ENCODE results near the gene DNAJB12.

DNAJB12 gene

DNA sequence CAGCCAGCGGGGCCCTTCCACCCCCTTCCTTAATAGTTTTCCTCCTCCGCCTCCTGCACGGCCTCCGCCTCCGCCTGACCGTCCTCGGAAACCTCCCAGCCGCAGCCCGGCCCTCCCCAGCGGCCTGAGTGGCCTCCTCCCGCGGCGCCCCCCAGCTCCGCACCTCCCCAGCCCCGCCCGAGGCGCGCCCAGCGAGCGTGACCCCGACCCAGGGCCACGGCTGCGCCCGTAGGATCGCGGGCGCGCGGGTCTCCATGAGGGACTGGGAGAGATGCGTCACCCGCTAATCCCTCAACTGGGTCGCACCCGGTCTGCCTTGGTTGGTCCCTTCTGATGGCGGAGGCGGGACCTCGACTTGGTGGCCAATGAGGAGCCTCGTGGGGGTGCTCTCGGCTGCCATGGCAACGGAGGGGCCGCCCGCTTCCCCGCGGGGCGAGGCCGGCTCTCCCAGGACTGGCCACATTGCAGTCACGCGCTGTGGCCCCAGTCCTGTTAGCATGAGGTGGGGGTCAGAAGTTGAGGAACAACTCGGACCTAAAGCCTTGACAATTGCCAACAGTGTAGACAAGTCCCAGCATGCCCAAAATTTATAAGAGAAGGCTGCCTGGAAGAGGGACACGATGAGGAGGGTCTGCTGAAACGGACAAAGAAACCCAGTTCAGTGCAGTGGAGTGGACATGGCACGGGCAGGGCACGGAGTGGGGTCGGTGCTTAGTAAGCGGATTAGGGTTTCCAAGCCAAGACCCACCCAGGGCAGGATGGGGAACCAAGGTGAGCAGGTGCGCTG lies 56.7 kb downstream of the DNAJB12 start (continued):
- TF ChIP-seq ZBTB8A (tag by site-specific recombination; IDR thresholded peaks at IDR 0.05), result peak; percentile 94
- peak; percentile 48; the same call in 1 of the 2 replicates for TF ChIP-seq KLF8 (tag by site-specific recombination; IDR thresholded peaks at IDR 0.05)
- peak; percentile 71 for TF ChIP-seq ZIC2 (tag by site-specific recombination; IDR thresholded peaks at IDR 0.05)
- TF ChIP-seq ZBTB26 (tag by site-specific recombination; optimal IDR thresholded peaks at IDR 0.05), result peak; percentile 93
- TF ChIP-seq ZNF146 (tag by site-specific recombination; IDR thresholded peaks at IDR 0.05), result 0 out of 2 replicates have a peak, but pooled peaks have one; percentile 5
- peak; percentile 63 for TF ChIP-seq ZNF398 (tag by site-specific recombination; IDR thresholded peaks at IDR 0.05)
- TF ChIP-seq ZNF114 (tag by site-specific recombination; IDR thresholded peaks at IDR 0.05), result no peak
- peak; percentile 89 for TF ChIP-seq SP2 (tag by site-specific recombination; IDR thresholded peaks at IDR 0.05)
- TF ChIP-seq PATZ1 (tag by site-specific recombination; IDR thresholded peaks at IDR 0.05), result peak; percentile 88
- TF ChIP-seq, protein P1, sequence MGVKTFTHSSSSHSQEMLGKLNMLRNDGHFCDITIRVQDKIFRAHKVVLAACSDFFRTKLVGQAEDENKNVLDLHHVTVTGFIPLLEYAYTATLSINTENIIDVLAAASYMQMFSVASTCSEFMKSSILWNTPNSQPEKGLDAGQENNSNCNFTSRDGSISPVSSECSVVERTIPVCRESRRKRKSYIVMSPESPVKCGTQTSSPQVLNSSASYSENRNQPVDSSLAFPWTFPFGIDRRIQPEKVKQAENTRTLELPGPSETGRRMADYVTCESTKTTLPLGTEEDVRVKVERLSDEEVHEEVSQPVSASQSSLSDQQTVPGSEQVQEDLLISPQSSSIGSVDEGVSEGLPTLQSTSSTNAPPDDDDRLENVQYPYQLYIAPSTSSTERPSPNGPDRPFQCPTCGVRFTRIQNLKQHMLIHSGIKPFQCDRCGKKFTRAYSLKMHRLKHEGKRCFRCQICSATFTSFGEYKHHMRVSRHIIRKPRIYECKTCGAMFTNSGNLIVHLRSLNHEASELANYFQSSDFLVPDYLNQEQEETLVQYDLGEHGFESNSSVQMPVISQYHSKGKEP (tag by site-specific recombination; IDR thresholded peaks at IDR 0.05), result no peak
- TF ChIP-seq SP3 (tag by site-specific recombination; IDR thresholded peaks at IDR 0.05), result peak; percentile 52
- TF ChIP-seq, protein P2, sequence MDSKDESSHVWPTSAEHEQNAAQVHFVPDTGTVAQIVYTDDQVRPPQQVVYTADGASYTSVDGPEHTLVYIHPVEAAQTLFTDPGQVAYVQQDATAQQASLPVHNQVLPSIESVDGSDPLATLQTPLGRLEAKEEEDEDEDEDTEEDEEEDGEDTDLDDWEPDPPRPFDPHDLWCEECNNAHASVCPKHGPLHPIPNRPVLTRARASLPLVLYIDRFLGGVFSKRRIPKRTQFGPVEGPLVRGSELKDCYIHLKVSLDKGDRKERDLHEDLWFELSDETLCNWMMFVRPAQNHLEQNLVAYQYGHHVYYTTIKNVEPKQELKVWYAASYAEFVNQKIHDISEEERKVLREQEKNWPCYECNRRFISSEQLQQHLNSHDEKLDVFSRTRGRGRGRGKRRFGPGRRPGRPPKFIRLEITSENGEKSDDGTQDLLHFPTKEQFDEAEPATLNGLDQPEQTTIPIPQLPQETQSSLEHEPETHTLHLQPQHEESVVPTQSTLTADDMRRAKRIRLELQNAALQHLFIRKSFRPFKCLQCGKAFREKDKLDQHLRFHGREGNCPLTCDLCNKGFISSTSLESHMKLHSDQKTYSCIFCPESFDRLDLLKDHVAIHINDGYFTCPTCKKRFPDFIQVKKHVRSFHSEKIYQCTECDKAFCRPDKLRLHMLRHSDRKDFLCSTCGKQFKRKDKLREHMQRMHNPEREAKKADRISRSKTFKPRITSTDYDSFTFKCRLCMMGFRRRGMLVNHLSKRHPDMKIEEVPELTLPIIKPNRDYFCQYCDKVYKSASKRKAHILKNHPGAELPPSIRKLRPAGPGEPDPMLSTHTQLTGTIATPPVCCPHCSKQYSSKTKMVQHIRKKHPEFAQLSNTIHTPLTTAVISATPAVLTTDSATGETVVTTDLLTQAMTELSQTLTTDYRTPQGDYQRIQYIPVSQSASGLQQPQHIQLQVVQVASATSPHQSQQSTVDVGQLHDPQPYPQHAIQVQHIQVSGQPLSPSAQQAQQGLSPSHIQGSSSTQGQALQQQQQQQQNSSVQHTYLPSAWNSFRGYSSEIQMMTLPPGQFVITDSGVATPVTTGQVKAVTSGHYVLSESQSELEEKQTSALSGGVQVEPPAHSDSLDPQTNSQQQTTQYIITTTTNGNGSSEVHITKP (tag by site-specific recombination; IDR thresholded peaks at IDR 0.05), result peak; percentile 75
- peak; percentile 49 for TF ChIP-seq ZNF660 (tag by site-specific recombination; IDR thresholded peaks at IDR 0.05)
- TF ChIP-seq TCF7L2 (IDR thresholded peaks at IDR 0.05; ENCODE audit: borderline replicate concordance, low read depth, low read length), result no peak
- TF ChIP-seq ZNF335 (tag by site-specific recombination; conservative IDR thresholded peaks at IDR 0.05), result peak; percentile 59
- TF ChIP-seq ZNF394 (tag by site-specific recombination; IDR thresholded peaks at IDR 0.05; ENCODE audit: borderline replicate concordance), result 0 out of 2 replicates have a peak, but pooled peaks have one; percentile 28
- no peak for TF ChIP-seq ZNF580 (tag by site-specific recombination; IDR thresholded peaks at IDR 0.05)
- TF ChIP-seq KLF1 (tag by site-specific recombination; IDR thresholded peaks at IDR 0.05), result peak; percentile 90
- TF ChIP-seq, protein P3, sequence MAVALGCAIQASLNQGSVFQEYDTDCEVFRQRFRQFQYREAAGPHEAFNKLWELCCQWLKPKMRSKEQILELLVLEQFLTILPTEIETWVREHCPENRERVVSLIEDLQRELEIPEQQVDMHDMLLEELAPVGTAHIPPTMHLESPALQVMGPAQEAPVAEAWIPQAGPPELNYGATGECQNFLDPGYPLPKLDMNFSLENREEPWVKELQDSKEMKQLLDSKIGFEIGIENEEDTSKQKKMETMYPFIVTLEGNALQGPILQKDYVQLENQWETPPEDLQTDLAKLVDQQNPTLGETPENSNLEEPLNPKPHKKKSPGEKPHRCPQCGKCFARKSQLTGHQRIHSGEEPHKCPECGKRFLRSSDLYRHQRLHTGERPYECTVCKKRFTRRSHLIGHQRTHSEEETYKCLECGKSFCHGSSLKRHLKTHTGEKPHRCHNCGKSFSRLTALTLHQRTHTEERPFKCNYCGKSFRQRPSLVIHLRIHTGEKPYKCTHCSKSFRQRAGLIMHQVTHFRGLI (tag by site-specific recombination; IDR thresholded peaks at IDR 0.05), result peak; percentile 46; the same call in 1 of the 2 replicates
- TF ChIP-seq, protein P4, sequence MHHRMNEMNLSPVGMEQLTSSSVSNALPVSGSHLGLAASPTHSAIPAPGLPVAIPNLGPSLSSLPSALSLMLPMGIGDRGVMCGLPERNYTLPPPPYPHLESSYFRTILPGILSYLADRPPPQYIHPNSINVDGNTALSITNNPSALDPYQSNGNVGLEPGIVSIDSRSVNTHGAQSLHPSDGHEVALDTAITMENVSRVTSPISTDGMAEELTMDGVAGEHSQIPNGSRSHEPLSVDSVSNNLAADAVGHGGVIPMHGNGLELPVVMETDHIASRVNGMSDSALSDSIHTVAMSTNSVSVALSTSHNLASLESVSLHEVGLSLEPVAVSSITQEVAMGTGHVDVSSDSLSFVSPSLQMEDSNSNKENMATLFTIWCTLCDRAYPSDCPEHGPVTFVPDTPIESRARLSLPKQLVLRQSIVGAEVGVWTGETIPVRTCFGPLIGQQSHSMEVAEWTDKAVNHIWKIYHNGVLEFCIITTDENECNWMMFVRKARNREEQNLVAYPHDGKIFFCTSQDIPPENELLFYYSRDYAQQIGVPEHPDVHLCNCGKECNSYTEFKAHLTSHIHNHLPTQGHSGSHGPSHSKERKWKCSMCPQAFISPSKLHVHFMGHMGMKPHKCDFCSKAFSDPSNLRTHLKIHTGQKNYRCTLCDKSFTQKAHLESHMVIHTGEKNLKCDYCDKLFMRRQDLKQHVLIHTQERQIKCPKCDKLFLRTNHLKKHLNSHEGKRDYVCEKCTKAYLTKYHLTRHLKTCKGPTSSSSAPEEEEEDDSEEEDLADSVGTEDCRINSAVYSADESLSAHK (tag by site-specific recombination; IDR thresholded peaks at IDR 0.05), result peak; percentile 94
- peak; percentile 49; the same call in 1 of the 2 replicates for TF ChIP-seq KLF16 (tag by site-specific recombination; IDR thresholded peaks at IDR 0.05)
- no peak for TF ChIP-seq ZNF19 (tag by site-specific recombination; IDR thresholded peaks at IDR 0.05; ENCODE audit: low read depth)
- TF ChIP-seq ZNF777 (tag by site-specific recombination; IDR thresholded peaks at IDR 0.05; ENCODE audit: borderline replicate concordance), result no peak
